ENCODE data around the gene SLC16A10. TPM values are rescaled to one million over a fixed set of nuclear protein-coding genes. Genes with fewer than 3 reads are reported as not detected.
"Not testable (repeated sequence)": the region's sequence is repeated elsewhere in the genome, so short reads cannot be mapped to it uniquely, and the experiment has no call there.

SLC16A10 gene
- total RNA-seq, 1 donor from 2014 or later, result 20.8 TPM

- no peak for DNase-seq
- intact Hi-C loops (cut with micrococcal nuclease), result no loop called here
- peak; percentile 35 for ATAC-seq
Measured at GRCh38 chr6:111076024-111076695, 11.1 kb upstream of the SLC16A10 start.

GRCh38 chr6:111080698-111081097 lies 6.6 kb upstream of the SLC16A10 start:
- no peak for DNase-seq
- ATAC-seq, result no peak
- intact Hi-C loops (cut with micrococcal nuclease), result no loop called here

GRCh38 chr6:111086685-111087084 lies 618 bp upstream of the SLC16A10 start:
- no peak for DNase-seq
- intact Hi-C loops (cut with micrococcal nuclease), result no loop called here
- no peak for ATAC-seq

- intact Hi-C loops (cut with micrococcal nuclease), result no loop called here
- peak; percentile 34 for DNase-seq
- peak; percentile 23 for ATAC-seq
Measured at GRCh38 chr6:111087871-111088667, 766 bp downstream of the SLC16A10 start.

GRCh38 chr6:111088668-111089003 lies 1.3 kb downstream of the SLC16A10 start:
- DNase-seq, result no peak
- intact Hi-C loops (cut with micrococcal nuclease), result no loop called here
- ATAC-seq, result no peak

- ATAC-seq (no peak), DNase-seq (no peak)
- intact Hi-C loops (cut with micrococcal nuclease), result no loop called here
Measured at GRCh38 chr6:111090766-111091165, 3.5 kb downstream of the SLC16A10 start.

GRCh38 chr6:111091987-111092386 lies 4.7 kb downstream of the SLC16A10 start:
- DNase-seq (no peak), ATAC-seq (no peak)
- intact Hi-C loops (cut with micrococcal nuclease), result no loop called here

- ATAC-seq; intact Hi-C loops (cut with micrococcal nuclease); DNase-seq: not testable (repeated sequence)
Measured at GRCh38 chr6:111095488-111095887, 8.2 kb downstream of the SLC16A10 start.

GRCh38 chr6:111096246-111096645 lies 8.9 kb downstream of the SLC16A10 start:
- ATAC-seq (no peak), DNase-seq (no peak)
- intact Hi-C loops (cut with micrococcal nuclease), result no loop called here

- no peak for ATAC-seq
- intact Hi-C loops (cut with micrococcal nuclease), result no loop called here
- no peak for DNase-seq
Measured at GRCh38 chr6:111098597-111098996, 11.3 kb downstream of the SLC16A10 start.

- no peak for DNase-seq
- intact Hi-C loops (cut with micrococcal nuclease), result no loop called here
Measured at GRCh38 chr6:111101987-111102386, 14.7 kb downstream of the SLC16A10 start.

GRCh38 chr6:111105578-111105977 lies 18.3 kb downstream of the SLC16A10 start:
- ATAC-seq (peak; percentile 98), DNase-seq (peak; percentile 93)
- intact Hi-C loops (cut with micrococcal nuclease), result no loop called here

More at GRCh38 chr6:111101987-111102386, 14.7 kb downstream of the SLC16A10 start:
- ATAC-seq, result no peak

- ATAC-seq, result no peak
- DNase-seq, result no peak
- intact Hi-C loops (cut with micrococcal nuclease), result no loop called here
Measured at GRCh38 chr6:111107589-111107988, 20.3 kb downstream of the SLC16A10 start.

GRCh38 chr6:111110036-111110435 lies 22.7 kb downstream of the SLC16A10 start:
- intact Hi-C loops (cut with micrococcal nuclease), result no loop called here
- no peak for DNase-seq
- ATAC-seq, result no peak

- ATAC-seq (peak; percentile 94), DNase-seq (peak; percentile 45)
- intact Hi-C loops (cut with micrococcal nuclease), result no loop called here
Measured at GRCh38 chr6:111113336-111114086, 26.2 kb downstream of the SLC16A10 start.

GRCh38 chr6:111114087-111114443 lies 26.8 kb downstream of the SLC16A10 start:
- intact Hi-C loops (cut with micrococcal nuclease), result no loop called here
- DNase-seq (no peak), ATAC-seq (no peak)

- intact Hi-C loops (cut with micrococcal nuclease), result no loop called here
- DNase-seq, result no peak
- no peak for ATAC-seq
Measured at GRCh38 chr6:111114482-111114881, 27.2 kb downstream of the SLC16A10 start.

GRCh38 chr6:111118826-111119225 lies 31.5 kb downstream of the SLC16A10 start:
- DNase-seq (no peak), ATAC-seq (peak; percentile 75)
- intact Hi-C loops (cut with micrococcal nuclease), result no loop called here

GRCh38 chr6:111119571-111120329 lies 32.4 kb downstream of the SLC16A10 start:
- no peak for DNase-seq
- ATAC-seq, result no peak
- intact Hi-C loops (cut with micrococcal nuclease), result no loop called here
